ENCODE results near the gene ATP6AP2. TPM values are rescaled to one million over a fixed set of nuclear protein-coding genes. Genes with fewer than 3 reads are reported as not detected.

Gene ATP6AP2
- total RNA-seq, 5 donors from 2014 or later (not counting 1 experiment from before 2014, with no cell fraction given), result 62.3 to 92.0 (median 74.1) TPM

- Mint-ChIP-seq H3K27ac (peak overlapping the region; percentile 91 to 94), H3K4me1 (peaks cover 43 to 59% (median 57%) of the 10 kb centered on the region in 3 donors), H3K27me3 (no peaks in the 10 kb centered on the region), H3K4me3 (peak overlapping the region; percentile 85 to 88 (median 87)), H3K9me3 (no peaks in the 10 kb centered on the region), H3K36me3 (peaks cover 11% of the 10 kb centered on the region)
- Histone ChIP-seq H3K27me3 (replicated peaks in 1 of 2; ENCODE audit: control insufficient read depth in 2 of 2, extremely low read depth in 1 of 2, insufficient read depth in 2 of 2, low read length in 1 of 2) (no peaks in the 10 kb centered on the region), H3K4me1 (ENCODE audit: control insufficient read depth in 1 of 2, extremely low read depth in 1 of 2, insufficient read depth in 2 of 2, low read length in 2 of 2) (peaks cover 17 to 43% of the 10 kb centered on the region in 2 experiments), H3K36me3 (ENCODE audit: control insufficient read depth in 2 of 2, extremely low read depth in 1 of 2, insufficient read depth in 1 of 2, low read length in 1 of 2) (peaks cover 0 to 19% of the 10 kb centered on the region in 2 donors), H3K27ac (ENCODE audit: low read length) (peak overlapping the region; percentile 78), H3K9me3 (no peaks in the 10 kb centered on the region), H3K4me3 (ENCODE audit: control insufficient read depth in 1 of 2, extremely low read depth in 1 of 2, low read length in 1 of 2) (peak overlapping the region; percentile 49 to 72)
- peak; percentile 57 to 63 (median 60) for ATAC-seq (replicated peaks in 1 of 4)
- CTCF ChIA-PET, result interaction anchor here in 1 of 2 donors (0.5 kb wide), 1 partner anchor 537 kb away, joined by 3 read pairs; no protein-coding TSS in a partner anchor
- 0% methylated on average over 3 of the region's 4 CpGs for WGBS (ENCODE audit: insufficient coverage)
- POLR2A ChIA-PET, result interaction anchor here in 1 of 2 donors (1.1 kb wide), 1 partner anchor 433 kb away, joined by 3 read pairs; no protein-coding TSS in a partner anchor
- DNase-seq, result peak in 33 of 35 experiments; percentile 7 to 66 (median 30)
These were observed 64.1 kb downstream of the ATP6AP2 start for GRCh38 chrX:40644821-40645358.

GRCh38 chrX:40646489-40647306 lies 65.9 kb downstream of the ATP6AP2 start:
- CTCF ChIA-PET, result interaction anchor here (0.7 to 1.3 kb wide), 4 partner anchors 88 to 468 kb away, joined by 3 to 5 read pairs (median 4); partner anchors contain the start of gene MED14 (in 1 of the 2)
- POLR2A ChIA-PET, result no interaction called here

GRCh38 chrX:40647307-40648197 lies 66.8 kb downstream of the ATP6AP2 start, which contains the start of gene CXorf38:
CXorf38 (minus strand) TSS chrX:40647561; CDS start chrX:40647520, 41 bp downstream.
- Mint-ChIP-seq H3K4me1 (peaks cover 35 to 51% (median 43%) of the 10 kb centered on the region in 3 donors), H3K9me3 (no peaks in the 10 kb centered on the region), H3K4me3 (peak within 1 kb of the TSS; percentile 88 to 95 (median 95)), H3K27me3 (no peaks in the 10 kb centered on the region), H3K27ac (peak within 1 kb of the TSS; percentile 93 to 95), H3K36me3 (peaks cover 6% of the 10 kb centered on the region)
- ChIA-PET CTCF (interaction anchor here (0.7 to 1.3 kb wide), 2 partner anchors 103 to 468 kb away, joined by 3 to 5 read pairs; no protein-coding TSS in a partner anchor), POLR2A (interaction anchor here in 1 of 2 donors (0.6 kb wide), 1 partner anchor 83 kb away, joined by 7 read pairs; no protein-coding TSS in a partner anchor)
- H3K4me3 ChIP-seq (ENCODE audit: control insufficient read depth in 1 of 2, extremely low read depth in 1 of 2, low read length in 1 of 2), result peak within 1 kb of the TSS; percentile 71 to 88
- no peaks in the 10 kb centered on the region for H3K9me3 ChIP-seq
- H3K36me3 ChIP-seq (ENCODE audit: control insufficient read depth in 2 of 2, extremely low read depth in 1 of 2, insufficient read depth in 1 of 2, low read length in 1 of 2), result peaks cover 0 to 6% of the 10 kb centered on the region in 2 donors
- WGBS (ENCODE audit: insufficient coverage), result 0% methylated on average over 39 of the region's 66 CpGs
- H3K27ac ChIP-seq (ENCODE audit: low read length), result peak within 1 kb of the TSS; percentile 84
- H3K27me3 ChIP-seq (replicated peaks in 1 of 2; ENCODE audit: control insufficient read depth in 2 of 2, extremely low read depth in 1 of 2, insufficient read depth in 2 of 2, low read length in 1 of 2), result no peaks in the 10 kb centered on the region
- ATAC-seq (replicated peaks in 1 of 4) (peak; percentile 75 to 80 (median 76)), DNase-seq (peak; percentile 84 to 98 (median 91))
- H3K4me1 ChIP-seq (ENCODE audit: control insufficient read depth in 1 of 2, extremely low read depth in 1 of 2, insufficient read depth in 2 of 2, low read length in 2 of 2), result peaks cover 17 to 33% of the 10 kb centered on the region in 2 experiments

More at GRCh38 chrX:40646489-40647306, 65.9 kb downstream of the ATP6AP2 start:
- Mint-ChIP-seq H3K27ac (peak overlapping the region; percentile 93 to 95), H3K27me3 (no peaks in the 10 kb centered on the region), H3K4me1 (peaks cover 41 to 57% (median 52%) of the 10 kb centered on the region in 3 donors), H3K9me3 (no peaks in the 10 kb centered on the region), H3K36me3 (peaks cover 11% of the 10 kb centered on the region), H3K4me3 (peak overlapping the region; percentile 88 to 95 (median 95))
- ATAC-seq (replicated peaks in 1 of 4) (peak; percentile 21 to 36 (median 30)), DNase-seq (peak in 24 of 35 experiments; percentile 0 to 48 (median 8))
- Histone ChIP-seq H3K27ac (ENCODE audit: low read length) (peak overlapping the region; percentile 72), H3K4me1 (ENCODE audit: control insufficient read depth in 1 of 2, extremely low read depth in 1 of 2, insufficient read depth in 2 of 2, low read length in 2 of 2) (peaks cover 17 to 41% of the 10 kb centered on the region in 2 experiments), H3K27me3 (replicated peaks in 1 of 2; ENCODE audit: control insufficient read depth in 2 of 2, extremely low read depth in 1 of 2, insufficient read depth in 2 of 2, low read length in 1 of 2) (no peaks in the 10 kb centered on the region), H3K36me3 (ENCODE audit: control insufficient read depth in 2 of 2, extremely low read depth in 1 of 2, insufficient read depth in 1 of 2, low read length in 1 of 2) (peaks cover 0 to 14% of the 10 kb centered on the region in 2 donors), H3K9me3 (no peaks in the 10 kb centered on the region), H3K4me3 (ENCODE audit: control insufficient read depth in 1 of 2, extremely low read depth in 1 of 2, low read length in 1 of 2) (peak overlapping the region; percentile 71 to 88)
- WGBS (ENCODE audit: insufficient coverage), result 0% methylated on average over 19 of the region's 33 CpGs

- ChIA-PET CTCF (interaction anchor here (0.6 to 3.1 kb wide), 31 partner anchors 10 to 1108 kb away, joined by 3 to 38 read pairs (median 4); partner anchors contain the start of gene MED14 (in 1 of the 2)), POLR2A (interaction anchor here (0.6 to 1.0 kb wide), 4 partner anchors 11 to 529 kb away, joined by 3 to 7 read pairs (median 6); no protein-coding TSS in a partner anchor)
These were observed 71.0 kb downstream of the ATP6AP2 start for GRCh38 chrX:40651620-40652223.

GRCh38 chrX:40652664-40653063 lies 71.9 kb downstream of the ATP6AP2 start:
- no CpG with 5 or more reads among the region's 1 CpG for WGBS (ENCODE audit: insufficient coverage)
- Histone ChIP-seq H3K36me3 (ENCODE audit: control insufficient read depth in 2 of 2, extremely low read depth in 1 of 2, insufficient read depth in 1 of 2, low read length in 1 of 2) (peaks cover 6 to 31% of the 10 kb centered on the region in 2 donors), H3K4me1 (ENCODE audit: control insufficient read depth in 1 of 2, extremely low read depth in 1 of 2, insufficient read depth in 2 of 2, low read length in 2 of 2) (peaks cover 0 to 4% of the 10 kb centered on the region in 2 experiments), H3K4me3 (ENCODE audit: control insufficient read depth in 1 of 2, extremely low read depth in 1 of 2, low read length in 1 of 2) (no peak overlapping the region), H3K27me3 (replicated peaks in 1 of 2; ENCODE audit: control insufficient read depth in 2 of 2, extremely low read depth in 1 of 2, insufficient read depth in 2 of 2, low read length in 1 of 2) (no peaks in the 10 kb centered on the region), H3K9me3 (no peaks in the 10 kb centered on the region), H3K27ac (ENCODE audit: low read length) (no peak overlapping the region)
- ChIA-PET POLR2A (no interaction called here), CTCF (interaction anchor here (1.4 to 3.1 kb wide), 5 partner anchors 43 to 463 kb away, joined by 5 to 17 read pairs (median 14); partner anchors contain the start of gene MED14 (in 1 of the 2))
- Mint-ChIP-seq H3K9me3 (no peaks in the 10 kb centered on the region), H3K4me3 (no peak overlapping the region), H3K4me1 (peaks cover 8 to 11% (median 8%) of the 10 kb centered on the region in 3 donors), H3K27ac (peak overlapping the region in 1 of 2 donors; percentile 71), H3K27me3 (no peaks in the 10 kb centered on the region), H3K36me3 (peaks cover 13% of the 10 kb centered on the region)
- no peak for ATAC-seq (replicated peaks in 1 of 4)
- no peak for DNase-seq

More at GRCh38 chrX:40651620-40652223, 71.0 kb downstream of the ATP6AP2 start:
- H3K36me3 ChIP-seq (ENCODE audit: control insufficient read depth in 2 of 2, extremely low read depth in 1 of 2, insufficient read depth in 1 of 2, low read length in 1 of 2), result peaks cover 6 to 26% of the 10 kb centered on the region in 2 donors
- no peak overlapping the region for H3K4me3 ChIP-seq (ENCODE audit: control insufficient read depth in 1 of 2, extremely low read depth in 1 of 2, low read length in 1 of 2)
- H3K27me3 Mint-ChIP-seq, result no peaks in the 10 kb centered on the region
- peak overlapping the region in 1 of 2 donors; percentile 3 for H3K27ac Mint-ChIP-seq
- H3K9me3 ChIP-seq, result no peaks in the 10 kb centered on the region
- ATAC-seq (replicated peaks in 1 of 4) (no peak), DNase-seq (peak; percentile 38 to 84 (median 64))
- no peak overlapping the region for H3K4me3 Mint-ChIP-seq
- H3K9me3 Mint-ChIP-seq, result no peaks in the 10 kb centered on the region
- no peak overlapping the region for H3K27ac ChIP-seq (ENCODE audit: low read length)
- no CpG with 5 or more reads among the region's 3 CpGs for WGBS (ENCODE audit: insufficient coverage)
- no peaks in the 10 kb centered on the region for H3K27me3 ChIP-seq (replicated peaks in 1 of 2; ENCODE audit: control insufficient read depth in 2 of 2, extremely low read depth in 1 of 2, insufficient read depth in 2 of 2, low read length in 1 of 2)
- peaks cover 9 to 17% (median 12%) of the 10 kb centered on the region in 3 donors for H3K4me1 Mint-ChIP-seq
- H3K4me1 ChIP-seq (ENCODE audit: control insufficient read depth in 1 of 2, extremely low read depth in 1 of 2, insufficient read depth in 2 of 2, low read length in 2 of 2), result peaks cover 0 to 5% of the 10 kb centered on the region in 2 experiments
- peaks cover 10% of the 10 kb centered on the region for H3K36me3 Mint-ChIP-seq

Measured in T-cell (primary cell).